Esophagus squamous epithelium (tissue), 4 donors: ENCODE results near the gene PKD2L1.

ENCODE experiments used
- CTCF ChIP-seq, 6 experiments: fragments of 450-650 bp in 4 of 6; fragments of 200-600 bp in 2 of 6; sonication (generic) in 2 of 6; IDR thresholded peaks; one replicate each; pipeline ENCODE4 v1.5.1; 2016 to 2019; ENCODE audit warnings: antibody characterized with exemption in 6 of 6, mild to moderate bottlenecking in 4 of 6, moderate library complexity in 4 of 6
- POLR2A ChIP-seq, 4 donors: fragments of 450-650 bp; IDR thresholded peaks; one replicate each; pipeline ENCODE4 v1.6.1; 2017; ENCODE audit warnings: antibody characterized with exemption in 4 of 4, mild to moderate bottlenecking in 4 of 4, moderate library complexity in 3 of 4

DNA sequence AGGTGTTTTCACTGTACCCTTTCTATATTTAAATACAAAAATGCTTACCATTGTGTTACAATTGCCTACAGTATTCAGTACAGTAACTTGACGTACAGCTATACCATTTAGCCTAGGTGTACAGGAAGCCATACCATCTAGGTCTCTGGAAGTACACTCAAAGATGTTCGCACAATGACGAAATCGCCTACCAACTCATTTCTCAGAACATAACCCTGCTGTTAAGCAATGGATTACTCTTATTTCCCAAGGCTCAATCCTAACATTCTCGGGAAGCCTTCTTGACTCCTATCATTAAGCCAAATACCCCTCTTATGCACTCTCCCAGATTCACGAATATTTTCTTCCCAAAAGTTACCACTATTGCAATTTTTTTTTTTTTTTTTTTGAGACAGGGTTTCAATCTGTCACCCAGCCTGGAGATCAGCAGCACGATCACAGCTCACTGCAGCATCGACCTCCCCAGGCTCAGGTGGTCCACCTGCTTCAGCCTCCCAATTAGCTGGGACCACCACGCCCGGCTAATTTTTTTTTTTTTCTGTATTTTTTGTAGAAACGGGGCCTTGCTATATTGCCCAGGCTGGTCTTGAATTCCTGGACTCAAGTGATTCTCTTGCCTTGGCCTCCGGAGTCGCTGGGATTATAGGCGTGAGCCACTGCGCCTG lies 64.1 kb downstream of the PKD2L1 start:
- TF ChIP-seq CTCF (IDR thresholded peaks at IDR 0.05) (no peak), POLR2A (IDR thresholded peaks at IDR 0.05) (no peak)
